GM20000 (cell line): ENCODE results near the gene GPR160.

ENCODE experiments used
- DNase-seq: peaks from one replicate; pipeline ENCODE4 v3.0.0; 2012; ENCODE audit warnings: low spot score
- TF ChIP-seq, protein P1 (sequence below): IDR thresholded peaks from 2 replicates; pipeline ENCODE4 v1.5.1; 2012; ENCODE audit warnings: mild to moderate bottlenecking, control low read depth; ENCODE audit errors: extremely low read depth, missing control alignments

GPR160 gene

DNA sequence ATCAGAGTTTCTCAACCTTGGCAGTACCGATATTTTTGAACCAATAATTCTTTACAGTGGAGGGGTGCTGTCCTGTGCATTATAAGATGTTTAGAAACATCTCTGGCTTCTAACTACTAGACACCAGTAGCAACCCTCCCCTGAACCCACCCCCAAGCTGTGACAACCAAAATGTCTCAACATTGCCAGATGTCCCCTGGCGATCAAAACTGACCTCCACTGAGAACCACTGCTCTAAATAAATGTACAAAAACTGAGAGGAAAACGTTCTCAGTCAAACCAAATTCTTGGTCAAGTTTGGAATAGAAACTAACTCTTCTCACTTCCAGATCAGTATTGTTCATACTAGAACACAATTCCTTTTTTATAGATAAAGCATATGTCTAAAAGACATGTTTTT is 58.5 kb downstream of the GPR160 start:
- TF ChIP-seq, protein P1, sequence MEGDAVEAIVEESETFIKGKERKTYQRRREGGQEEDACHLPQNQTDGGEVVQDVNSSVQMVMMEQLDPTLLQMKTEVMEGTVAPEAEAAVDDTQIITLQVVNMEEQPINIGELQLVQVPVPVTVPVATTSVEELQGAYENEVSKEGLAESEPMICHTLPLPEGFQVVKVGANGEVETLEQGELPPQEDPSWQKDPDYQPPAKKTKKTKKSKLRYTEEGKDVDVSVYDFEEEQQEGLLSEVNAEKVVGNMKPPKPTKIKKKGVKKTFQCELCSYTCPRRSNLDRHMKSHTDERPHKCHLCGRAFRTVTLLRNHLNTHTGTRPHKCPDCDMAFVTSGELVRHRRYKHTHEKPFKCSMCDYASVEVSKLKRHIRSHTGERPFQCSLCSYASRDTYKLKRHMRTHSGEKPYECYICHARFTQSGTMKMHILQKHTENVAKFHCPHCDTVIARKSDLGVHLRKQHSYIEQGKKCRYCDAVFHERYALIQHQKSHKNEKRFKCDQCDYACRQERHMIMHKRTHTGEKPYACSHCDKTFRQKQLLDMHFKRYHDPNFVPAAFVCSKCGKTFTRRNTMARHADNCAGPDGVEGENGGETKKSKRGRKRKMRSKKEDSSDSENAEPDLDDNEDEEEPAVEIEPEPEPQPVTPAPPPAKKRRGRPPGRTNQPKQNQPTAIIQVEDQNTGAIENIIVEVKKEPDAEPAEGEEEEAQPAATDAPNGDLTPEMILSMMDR: no peak

DNA sequence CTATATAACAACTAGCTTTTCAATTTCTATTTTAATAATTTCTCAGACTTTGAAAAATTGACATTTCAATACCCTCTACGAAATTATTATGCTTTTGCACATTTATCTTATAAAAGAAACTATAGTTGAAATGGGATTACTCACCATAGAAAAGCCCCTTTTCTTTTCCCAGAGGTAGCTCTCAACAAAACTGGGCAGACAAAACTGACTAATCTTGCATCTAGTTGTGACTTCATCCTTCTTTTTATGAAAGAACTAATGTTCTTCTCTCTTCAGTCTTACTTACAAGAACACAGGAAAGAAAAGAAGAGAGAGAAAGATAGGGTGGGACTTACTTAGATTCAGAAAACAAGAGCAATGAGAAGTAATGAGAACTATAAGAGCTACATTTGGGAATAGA is 61.0 kb downstream of the GPR160 start:
- no peak for DNase-seq
- TF ChIP-seq, protein P1: no peak

More for the DNA sequence above, 58.5 kb downstream of the GPR160 start:
- no peak for DNase-seq

DNA sequence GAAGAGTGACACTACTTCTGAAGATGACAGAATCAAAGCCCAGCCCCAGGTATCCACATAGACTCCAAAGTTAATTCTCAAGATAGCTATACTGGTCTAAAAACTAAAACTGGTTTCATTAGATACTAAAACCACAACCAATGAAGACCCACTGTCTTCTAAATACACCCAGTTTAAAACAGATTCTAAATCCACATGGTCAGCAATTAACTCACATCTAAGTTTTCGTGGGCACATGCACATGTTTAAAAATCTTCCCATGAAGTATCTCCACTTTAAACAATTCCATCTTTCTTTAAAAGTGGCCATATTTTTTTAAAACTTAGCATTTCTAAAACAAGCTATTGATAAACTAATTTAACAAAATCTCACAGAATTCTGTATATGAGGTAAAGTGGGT is 63.1 kb downstream of the GPR160 start:
- DNase-seq: no peak
- TF ChIP-seq, protein P1: no peak

DNA sequence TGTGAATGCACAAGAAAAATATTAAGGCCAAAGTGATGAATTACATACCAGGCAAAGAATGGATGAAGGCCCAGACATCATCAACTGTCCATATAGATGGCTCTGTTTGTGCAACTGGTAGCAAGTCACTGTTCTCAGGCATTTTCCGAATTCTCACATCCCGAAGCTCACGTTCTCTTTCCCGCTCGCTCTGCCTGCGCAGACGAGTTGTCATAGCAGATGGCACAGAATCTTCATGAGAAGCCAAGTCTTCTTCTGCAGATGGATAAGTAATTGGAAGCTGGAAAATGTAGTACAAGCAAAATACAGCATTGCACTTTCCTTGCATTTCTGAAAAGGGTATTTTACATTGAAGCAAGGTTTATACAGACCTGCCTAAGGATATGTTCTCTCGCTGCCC is 64.6 kb downstream of the GPR160 start:
- DNase-seq: no peak
- TF ChIP-seq, protein P1: no peak

DNA sequence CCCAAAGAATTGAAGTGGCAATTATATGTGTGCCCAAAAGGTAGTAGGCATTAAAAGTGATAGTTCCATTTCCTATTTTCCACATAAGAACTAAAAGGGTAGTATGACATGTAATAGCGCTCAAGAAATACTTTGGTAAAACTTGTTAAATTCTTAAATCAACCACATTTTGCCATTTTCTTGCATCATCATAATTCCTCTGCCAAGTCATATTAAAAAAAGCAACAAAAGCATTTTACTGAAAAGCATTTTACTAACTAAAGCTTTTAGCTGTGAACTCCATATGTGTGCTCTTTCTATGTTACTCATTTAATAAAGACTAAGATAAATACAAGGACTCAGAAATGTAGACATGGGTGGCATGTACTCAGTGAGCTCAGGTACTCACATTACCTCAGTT is 70.1 kb downstream of the GPR160 start:
- TF ChIP-seq, protein P1: no peak

DNA sequence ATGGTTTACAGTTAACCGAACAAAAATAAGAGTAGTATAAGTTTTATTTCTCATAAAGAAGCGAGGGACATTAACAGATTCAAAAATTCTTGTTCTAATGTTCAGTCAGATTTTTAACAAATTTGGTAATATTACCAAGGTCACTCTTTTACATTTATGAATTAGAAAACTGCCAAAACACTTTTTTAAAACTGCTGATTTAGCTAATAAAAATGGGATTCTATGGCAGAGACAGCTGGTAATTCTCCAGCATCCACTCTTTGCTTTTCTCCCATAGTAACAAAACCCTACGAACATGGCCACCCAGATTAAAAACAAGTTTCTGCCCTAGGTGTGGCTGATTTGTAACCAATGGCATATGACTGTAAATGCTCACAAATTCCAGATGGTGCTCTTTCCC is 71.2 kb downstream of the GPR160 start:
- TF ChIP-seq, protein P1: no peak
- no peak for DNase-seq

More for the DNA sequence above, 70.1 kb downstream of the GPR160 start:
- no peak for DNase-seq

DNA sequence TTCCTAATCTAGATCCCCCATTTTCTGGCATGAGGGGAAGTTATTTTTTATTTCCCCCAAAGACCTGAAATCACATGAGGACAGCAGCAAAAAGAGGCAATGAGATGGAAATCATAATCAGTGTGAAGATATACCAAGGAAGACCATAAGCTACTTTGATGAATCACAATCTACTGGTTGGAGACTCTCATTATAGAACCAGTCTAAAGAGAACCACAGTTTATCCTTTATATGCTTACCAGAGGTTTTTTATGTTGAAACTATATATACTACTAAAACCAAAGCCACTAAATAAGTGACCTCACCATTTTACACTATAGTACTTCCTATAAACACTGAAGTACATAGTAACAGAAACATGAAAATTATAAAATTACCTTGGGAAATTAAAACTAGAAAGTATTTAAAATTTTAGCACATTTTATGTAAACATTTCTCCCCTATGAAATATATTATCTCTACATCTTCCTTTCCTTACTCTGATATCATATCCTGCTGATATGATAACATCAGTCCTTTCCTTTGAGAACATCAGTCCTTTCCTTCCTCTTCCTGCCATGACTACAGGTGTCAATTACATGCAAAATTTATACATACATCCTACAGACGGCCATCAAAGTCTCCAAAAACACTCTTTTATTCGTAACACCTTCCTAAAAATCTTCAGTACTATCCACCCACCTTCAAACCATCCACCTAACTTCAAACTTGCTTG is 71.9 kb downstream of the GPR160 start:
- TF ChIP-seq, protein P1: no peak
- DNase-seq: no peak
